Measurements from ENCODE around the gene RABGAP1L. TPM values are rescaled to one million over a fixed set of nuclear protein-coding genes. Genes with fewer than 3 reads are reported as not detected.

The RABGAP1L gene
- total RNA-seq, 1 experiment from 2014 or later, result 76.9 TPM

- TF ChIP-seq CREM (CRISPR knock-in tag; IDR thresholded peaks at IDR 0.05) (no peak), ETV6 (CRISPR knock-in tag; IDR thresholded peaks at IDR 0.05) (no peak), FOXP4 (CRISPR knock-in tag; IDR thresholded peaks at IDR 0.05) (no peak)
These were observed 38.9 kb downstream of the RABGAP1L start (continued) for GRCh38 chr1:174198202-174198601.

GRCh38 chr1:174200746-174201145 lies 41.4 kb downstream of the RABGAP1L start:
- CTCF ChIA-PET, result no interaction called here
- POLR2A ChIA-PET, result no interaction called here
- H3K27me3 Mint-ChIP-seq (ENCODE audit: low read depth), result no peaks in the 10 kb centered on the region
- no peak overlapping the region for H3K27ac Mint-ChIP-seq
- H3K36me3 Mint-ChIP-seq, result no peaks in the 10 kb centered on the region
- DNase-seq (ENCODE audit: low spot score), result no peak
- ATAC-seq, result no peak
- TF ChIP-seq ZNF281 (CRISPR knock-in tag; IDR thresholded peaks at IDR 0.05) (no peak), PRDM15 (CRISPR knock-in tag; IDR thresholded peaks at IDR 0.05) (no peak), ATF3 (CRISPR knock-in tag; conservative IDR thresholded peaks at IDR 0.05) (no peak), ZNF532 (CRISPR knock-in tag; IDR thresholded peaks at IDR 0.05; ENCODE audit: borderline replicate concordance) (no peak), ZNF416 (CRISPR knock-in tag; IDR thresholded peaks at IDR 0.05) (no peak), ZNF263 (CRISPR knock-in tag; IDR thresholded peaks at IDR 0.05; ENCODE audit: low read depth) (no peak), TEAD1 (CRISPR knock-in tag; IDR thresholded peaks at IDR 0.05) (no peak), RORB (CRISPR knock-in tag; IDR thresholded peaks at IDR 0.05) (no peak), ELF4 (CRISPR knock-in tag; IDR thresholded peaks at IDR 0.05; ENCODE audit: low read depth) (no peak), FOXP1 (CRISPR knock-in tag; IDR thresholded peaks at IDR 0.05; ENCODE audit: borderline replicate concordance) (no peak), TEAD4 (CRISPR knock-in tag; IDR thresholded peaks at IDR 0.05) (no peak)
- H3K4me1 Mint-ChIP-seq, result peaks cover 10% of the 10 kb centered on the region
- H3K9me3 Mint-ChIP-seq, result peaks cover 20% of the 10 kb centered on the region
- H3K4me3 Mint-ChIP-seq, result no peak overlapping the region
